CD4-positive, alpha-beta T cell treated with Interleukin-6 for 4 hours (primary cell): ENCODE measurements around the gene SLC39A11.

ENCODE experiments used
- DNase-seq: peaks from one replicate; pipeline ENCODE4 v3.0.0-alpha.2; 2020; ENCODE audit warnings: mixed read lengths

SLC39A11 gene

DNA sequence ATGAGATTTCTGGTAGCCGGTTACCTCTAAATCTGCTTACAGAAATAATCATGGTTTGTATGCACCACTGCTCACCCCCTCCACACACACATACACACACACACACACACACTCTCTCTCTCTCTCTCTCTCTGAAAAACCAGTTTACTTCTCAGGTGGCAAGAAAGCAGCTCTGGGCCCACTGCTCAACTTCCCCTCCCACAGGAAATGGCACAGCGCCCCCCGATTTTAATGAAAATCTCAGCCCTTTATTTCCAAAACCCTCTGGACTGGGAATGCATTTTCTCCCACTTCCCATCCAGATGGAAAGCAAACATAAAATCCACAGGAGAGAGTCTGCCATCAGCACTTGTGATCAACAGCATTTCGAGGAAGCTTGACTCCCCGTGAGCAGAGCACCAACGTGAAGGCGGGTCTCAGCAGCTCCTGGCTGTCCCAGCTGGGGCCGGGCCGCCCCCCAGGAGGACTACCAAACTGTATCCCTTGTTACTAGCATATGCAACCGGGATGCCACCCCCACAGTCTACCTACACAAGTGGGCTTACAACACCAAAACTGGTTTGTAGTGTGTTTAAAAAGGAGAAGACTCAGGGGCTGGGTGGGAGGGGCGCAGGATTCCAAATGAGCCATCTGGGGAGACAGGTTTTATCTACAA, 121.1 kb downstream of the SLC39A11 start:
- no peak for DNase-seq

DNA sequence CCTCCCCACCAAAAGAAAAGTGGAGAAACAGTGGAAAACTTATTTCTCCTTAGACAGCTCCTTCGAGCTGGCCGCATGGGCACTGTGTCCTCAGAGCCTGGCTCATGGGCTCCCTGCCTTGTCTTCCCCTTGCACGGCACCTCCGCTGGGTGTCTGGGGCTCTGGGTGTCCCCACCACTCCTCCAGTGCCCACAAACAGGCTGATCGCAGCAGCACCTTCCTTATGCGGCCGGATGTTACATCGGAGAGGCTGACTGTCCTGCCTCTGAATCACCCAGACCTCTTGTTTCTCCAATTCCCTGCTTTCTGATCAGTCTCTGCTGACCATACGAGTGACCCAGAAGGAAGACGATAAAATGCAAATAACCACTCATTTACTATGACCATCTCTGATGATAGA, 121.7 kb downstream of the SLC39A11 start:
- DNase-seq = no peak

DNA sequence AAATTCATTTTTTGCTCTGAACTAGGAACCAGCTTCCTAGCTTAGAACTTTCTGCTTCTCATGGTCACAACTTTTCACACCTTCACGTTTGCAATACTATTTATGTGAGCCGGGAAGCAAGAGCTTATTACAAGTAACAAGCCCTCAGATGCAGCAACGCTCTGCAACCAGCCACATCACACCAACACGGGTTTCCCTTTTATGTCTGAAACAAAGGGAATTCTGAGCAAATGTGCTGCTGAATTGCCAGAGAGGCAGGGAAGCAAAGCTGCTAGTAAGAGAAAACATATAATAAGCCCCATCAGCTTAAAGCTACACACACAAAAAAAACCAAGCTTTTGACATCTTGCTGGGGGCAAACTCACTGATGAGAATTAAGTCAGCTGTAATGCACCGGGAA, 122.2 kb downstream of the SLC39A11 start:
- DNase-seq = no peak

DNA sequence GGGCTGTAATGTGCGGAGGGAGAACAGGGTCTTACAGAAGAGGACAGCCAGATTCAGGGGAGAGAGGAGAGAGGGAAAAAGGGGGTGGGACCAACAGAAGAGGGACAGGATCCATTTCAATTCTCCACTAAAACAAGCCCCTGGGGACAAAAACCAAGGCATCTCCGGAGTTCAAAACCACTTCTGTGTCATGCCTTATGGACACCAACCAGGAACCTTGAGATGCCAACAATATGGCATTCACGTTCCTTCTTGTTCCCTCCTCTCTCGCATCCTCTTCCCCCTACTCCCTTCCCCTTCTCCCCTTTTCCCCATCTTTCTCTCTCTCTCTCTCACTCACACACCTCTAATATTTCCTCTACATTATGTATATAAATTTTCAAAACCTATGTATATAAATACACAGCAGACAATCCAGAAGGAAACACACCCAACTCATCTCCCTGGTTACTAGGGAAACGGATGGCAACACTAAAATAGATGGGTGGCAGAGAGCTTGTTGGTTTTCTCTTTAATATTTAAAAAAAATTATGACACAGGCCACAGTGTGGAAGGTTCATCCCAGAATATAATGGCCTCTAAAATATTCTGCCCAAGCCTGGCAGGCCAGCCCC, 123.1 kb downstream of the SLC39A11 start:
- DNase-seq = no peak

DNA sequence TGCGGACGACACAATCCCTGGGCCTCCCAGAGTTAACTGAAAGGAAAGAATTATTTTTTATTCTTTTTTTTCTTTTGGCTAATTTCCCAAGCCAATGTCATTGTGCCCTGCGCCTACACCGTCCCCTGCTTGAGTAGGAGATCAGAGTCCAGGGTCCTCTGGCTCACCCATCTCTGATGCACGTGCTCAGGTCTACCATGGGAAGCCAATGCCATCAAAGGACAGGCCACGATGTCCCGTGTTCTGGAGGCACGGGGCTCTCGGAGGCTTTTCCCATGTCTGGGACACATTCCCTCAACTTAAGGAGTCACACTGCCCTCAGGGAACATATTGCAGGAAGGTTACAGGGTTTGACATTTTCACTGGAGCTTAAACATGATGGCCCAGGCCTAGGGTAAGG, 123.7 kb downstream of the SLC39A11 start:
- DNase-seq = no peak

DNA sequence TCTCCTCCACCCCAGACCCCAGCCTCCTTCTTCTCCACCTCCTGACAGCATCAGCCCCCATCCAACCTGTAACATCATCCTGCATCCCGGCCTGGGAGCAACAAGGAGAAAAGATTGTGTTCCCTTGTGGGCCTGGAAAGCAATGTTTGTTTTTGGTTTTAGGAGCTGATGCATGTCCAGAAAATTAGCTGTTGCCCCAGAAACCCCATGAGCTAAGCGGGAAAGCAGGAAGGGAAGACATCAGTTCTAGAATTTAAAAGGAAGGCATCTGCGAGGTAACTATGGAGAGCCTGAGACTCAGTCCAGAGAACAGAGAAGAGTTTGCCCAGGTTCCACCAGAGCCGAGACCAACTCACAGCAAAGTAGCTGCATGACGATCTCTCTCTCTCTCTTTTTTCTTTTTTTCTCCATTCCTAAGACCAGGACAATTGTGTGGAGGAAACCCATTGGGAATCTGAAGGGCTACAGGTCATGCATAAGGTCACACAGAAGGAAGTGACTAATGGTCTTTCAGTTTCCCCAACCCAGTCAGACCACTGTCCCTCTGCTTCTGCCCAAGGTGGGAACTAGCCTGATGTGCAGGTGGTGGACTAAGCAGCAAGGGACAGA, 124.4 kb downstream of the SLC39A11 start:
- DNase-seq = no peak

DNA sequence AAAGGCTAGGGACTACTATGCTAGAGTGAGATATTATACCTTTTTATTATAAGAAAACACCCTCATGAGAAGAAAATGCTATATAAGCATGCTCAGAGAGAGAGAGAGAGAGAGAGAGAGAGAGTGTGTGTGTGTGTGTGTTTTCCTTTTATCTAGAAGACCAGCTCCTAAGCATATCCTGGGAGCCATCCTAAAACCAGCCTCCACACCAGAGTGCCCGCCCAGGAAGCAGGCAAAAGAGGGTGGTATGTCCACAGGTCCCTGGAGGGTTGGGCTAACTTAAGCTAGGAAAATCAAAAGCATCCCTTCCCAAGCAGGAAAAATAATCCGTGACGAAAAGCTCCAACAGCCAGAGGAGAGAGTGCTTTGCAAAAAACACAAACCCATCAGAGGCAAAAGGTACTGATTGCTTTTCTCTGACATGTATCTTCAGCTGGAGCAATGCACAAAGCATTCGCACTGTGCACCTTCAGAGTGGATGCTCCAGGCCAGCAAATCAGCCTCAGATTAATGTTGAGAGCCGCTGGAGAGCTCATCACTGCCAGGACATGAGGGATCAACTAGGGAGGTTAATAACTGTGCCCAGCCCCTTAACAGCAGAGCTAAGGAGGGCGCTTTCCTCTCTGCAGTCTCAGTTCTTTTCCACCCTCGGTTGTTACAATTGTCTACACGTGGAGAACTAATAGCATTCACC, 125.1 kb downstream of the SLC39A11 start:
- no peak for DNase-seq

DNA sequence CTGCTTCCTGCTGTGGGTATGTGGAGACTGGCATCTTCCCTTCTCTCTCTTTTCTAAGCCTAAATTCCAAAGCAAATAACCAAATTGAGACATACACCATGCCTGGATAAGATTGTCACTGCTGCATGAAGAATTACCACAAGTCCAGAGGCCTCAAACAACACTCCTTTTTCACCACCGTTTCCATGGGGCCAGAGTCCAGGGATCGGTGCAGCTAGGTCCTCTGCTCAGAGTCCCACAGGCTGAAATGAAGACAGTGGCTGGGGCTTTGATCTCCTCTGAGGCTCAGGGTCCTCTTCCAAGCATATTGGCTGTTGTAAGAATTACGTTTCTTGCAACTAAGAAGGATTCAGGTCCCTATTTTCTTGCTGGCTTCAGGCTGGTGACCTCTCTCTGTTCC, 130.4 kb downstream of the SLC39A11 start:
- DNase-seq = no peak

DNA sequence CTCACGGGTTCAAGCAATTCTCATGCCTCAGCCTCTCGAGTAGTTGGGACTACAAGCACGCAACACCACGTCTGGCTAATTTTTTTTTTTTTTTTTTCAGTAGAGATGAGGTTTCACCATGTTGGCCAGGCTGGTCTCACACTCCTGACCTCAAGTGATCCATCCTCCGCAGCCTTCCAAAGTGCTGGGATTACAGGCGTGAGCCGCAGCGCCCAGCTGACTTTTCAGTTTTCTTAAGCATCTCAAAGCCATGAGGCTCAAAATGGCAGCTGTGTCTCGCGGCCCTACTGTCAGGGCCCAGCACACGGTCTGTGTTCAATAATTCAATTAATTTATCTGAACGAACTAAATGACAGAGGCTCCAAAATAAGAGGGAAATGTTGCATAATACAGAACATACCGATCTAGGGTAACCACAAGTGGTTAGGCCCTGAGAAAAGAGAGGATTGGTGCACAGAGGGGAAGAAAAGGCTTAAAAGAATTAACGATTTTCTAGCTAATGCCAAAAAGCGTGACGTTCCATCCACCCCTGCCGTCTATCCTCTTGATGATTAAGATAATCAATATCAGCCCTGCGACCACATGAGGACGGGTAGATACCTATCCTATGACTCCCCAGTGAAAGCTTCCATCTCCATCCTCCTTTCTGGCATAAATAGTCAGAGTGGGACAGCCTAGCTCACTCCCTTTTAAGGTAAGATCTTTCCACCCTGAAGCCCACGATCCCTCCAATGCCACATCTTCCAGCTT, 136.9 kb downstream of the SLC39A11 start:
- DNase-seq = no peak

DNA sequence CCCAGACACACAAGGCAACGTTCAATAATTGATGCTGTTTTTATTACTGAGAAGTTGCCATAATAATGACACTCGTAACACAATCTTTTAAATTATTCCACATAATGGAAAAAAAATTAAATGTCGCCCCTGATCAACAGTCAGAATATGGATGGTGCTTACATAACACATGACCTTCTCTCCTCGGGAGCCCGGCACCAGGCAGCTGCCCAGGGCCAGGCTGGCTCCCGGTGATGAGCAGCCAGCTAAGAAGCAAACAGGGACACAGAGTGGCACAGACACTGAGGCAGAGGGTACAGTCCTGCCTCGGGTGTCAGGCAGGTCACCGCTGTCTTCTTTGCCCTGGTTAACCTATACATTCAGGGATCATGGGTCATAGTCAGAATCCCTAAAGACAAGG, 137.9 kb downstream of the SLC39A11 start:
- DNase-seq = no peak

DNA sequence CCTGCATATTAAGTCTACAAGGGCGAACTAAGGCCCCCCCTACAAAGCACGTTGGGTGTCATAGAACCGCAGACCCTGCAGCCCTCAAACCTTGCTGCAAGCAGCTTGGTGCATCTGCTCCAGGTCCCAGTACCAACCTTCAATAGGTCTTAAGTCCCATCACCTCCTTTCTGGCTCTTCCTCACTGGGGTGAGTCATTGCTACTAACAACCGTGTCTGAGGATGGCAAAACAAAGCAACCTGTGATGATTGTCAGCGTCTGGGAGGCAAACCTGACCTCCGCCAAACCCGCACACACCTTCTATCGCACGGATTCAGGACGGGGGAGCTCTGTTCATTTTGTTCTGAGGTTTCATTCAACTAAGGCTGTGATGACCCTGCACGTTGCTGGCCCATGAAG, 138.9 kb downstream of the SLC39A11 start:
- no peak for DNase-seq

DNA sequence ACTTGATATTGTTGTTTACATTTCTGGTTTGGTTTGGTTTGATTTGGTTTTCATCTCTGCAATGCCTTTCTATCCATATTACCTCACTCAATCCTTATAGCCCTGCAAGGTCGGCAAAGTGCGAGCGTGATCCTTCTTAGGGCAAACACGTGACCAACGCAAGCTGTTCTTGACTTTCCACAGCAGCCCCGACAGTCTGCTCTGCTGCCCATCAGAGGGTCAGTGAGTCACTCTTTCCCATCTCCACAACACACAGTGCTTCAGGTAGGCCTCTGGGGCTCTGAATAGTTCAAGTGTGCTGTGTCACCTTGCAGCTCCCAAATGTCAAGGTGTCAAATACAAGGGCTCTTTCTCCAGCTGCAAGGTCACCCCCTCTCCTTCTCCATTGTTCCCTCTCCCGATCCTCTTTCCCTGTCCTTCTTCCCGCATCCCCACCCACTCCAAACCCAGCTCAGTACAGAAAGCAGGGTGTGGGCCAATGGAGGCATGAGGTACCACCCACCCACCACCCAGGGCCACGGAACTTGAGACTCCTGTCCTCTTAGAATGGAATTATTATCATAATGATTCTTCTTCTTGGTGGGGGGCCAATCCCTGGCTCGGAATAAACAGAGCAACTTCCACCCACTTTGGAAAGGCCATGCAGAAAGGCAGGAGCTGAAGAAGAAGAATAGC, 139.7 kb downstream of the SLC39A11 start:
- DNase-seq = no peak

DNA sequence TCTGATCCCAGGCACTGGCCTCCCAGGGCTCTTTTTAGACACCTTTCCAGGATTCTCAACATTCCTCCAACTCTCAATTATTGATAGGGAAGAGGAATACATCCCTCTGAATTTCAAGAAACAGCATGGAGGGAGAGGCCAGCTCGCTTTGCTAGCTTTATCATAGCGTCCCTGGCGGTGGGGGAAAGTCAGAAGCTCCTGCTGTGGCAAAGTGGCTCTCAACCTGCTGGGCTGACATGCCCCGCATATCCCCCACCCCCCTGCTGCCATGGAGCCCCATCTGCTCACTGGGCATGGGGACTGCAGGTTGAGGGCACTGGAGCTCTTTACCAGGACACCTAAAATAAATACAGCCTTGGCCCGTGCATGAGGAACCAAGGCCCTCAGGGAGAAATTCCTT, 140.3 kb downstream of the SLC39A11 start:
- no peak for DNase-seq

DNA sequence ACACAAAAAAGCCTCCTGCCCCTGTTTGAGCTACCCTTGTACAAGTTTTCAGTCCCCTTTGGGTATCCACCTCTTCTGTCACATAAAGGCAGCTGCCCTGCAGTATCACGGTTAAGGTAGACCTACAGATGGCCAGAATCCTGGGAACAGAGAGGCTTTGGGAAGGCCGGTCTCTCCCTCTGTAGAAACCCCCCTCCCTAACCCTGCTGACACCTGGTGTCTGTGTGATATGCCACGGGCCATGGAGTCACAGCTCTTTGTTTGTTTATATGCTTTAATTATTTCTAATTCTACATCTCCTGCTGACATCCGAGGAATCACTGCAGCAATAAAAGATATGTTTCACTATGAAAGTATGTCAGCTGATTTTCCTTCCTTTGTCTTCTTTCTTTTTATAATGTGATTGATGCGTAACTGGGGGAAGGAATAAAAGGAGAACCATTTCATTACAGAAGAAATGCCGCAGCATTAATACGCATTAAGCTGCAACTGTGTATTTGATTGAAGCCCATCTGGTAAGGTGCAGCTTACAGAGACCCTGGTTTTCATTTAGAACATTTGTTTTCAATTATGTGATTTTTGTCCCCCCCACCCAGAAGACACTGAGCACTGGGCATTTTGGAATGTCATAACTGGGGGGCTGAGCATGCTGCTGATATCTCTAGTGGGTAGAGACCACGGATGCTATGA, 142.1 kb downstream of the SLC39A11 start:
- no peak for DNase-seq

DNA sequence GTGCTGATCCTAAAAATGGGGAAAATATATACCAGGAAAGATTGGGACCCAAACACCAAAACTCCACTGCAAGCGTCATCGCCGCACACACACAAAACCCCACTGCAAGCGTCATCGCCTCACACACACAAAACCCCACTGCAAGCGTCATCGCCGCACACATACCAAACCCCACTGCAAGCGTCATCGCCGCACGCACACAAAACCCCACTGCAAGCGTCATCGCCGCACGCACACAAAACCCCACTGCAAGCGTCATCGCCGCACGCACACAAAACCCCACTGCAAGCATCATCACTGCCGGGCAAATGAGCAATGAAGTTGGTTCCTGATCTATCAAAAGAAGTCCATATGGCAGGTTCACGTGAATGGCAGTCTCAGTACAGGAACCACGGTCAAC, 144.4 kb downstream of the SLC39A11 start:
- DNase-seq = no peak

DNA sequence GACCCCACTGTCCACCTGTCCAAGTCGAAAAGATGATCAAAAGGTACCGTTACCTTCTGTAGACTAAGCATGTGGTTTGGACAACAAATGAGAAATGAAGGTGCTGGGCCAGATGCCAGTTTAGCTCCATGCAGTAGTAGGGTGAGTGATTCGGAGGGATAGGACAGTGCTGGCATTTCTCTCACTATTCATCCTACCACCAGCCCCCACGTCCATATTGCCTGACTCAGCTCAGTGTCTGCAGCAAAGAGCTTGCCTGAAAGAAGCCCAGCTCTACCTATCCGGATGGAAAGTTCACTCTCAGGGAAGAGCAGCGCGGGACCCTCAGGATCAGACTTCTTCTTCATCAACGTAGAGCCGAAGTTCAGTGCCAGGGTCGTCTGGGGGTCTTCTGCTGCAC, 145.0 kb downstream of the SLC39A11 start:
- no peak for DNase-seq

DNA sequence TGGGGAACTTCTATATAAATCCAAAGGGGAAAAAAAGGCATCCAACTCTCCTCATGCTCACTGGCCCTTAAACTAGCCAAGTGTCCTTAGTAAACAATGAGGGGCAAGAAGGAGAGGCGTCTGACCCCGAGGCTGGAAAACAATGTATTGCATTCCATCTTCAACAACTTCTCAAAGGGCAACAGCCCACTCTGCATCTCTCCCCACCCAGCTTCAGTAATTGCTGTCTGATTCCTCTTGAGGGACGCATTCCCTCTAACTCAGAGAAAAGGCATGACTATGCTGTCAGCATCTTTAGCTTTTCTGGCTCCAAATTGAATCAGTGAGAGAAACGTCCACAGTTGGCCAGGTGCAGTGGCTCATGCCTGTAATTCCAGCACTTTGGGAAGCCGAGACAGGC, 145.8 kb downstream of the SLC39A11 start:
- no peak for DNase-seq

DNA sequence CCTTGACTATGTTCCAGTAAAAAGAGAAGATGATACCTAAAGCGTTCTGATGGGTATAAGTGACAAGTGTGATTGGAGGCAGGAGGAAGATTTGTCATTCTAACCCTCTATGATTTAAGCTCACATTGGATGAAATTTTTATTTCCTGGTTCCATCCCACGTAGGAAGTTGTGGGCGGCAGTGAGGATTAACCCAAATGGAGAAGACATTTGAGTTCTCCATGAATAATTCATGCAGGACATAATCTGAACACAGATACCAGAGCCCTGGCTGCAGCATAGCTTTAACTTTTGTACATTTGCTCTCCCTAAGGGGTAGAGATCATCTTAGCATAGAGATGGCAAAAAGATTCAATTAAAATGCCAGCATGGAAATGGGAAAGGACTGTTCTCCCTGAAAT, 146.3 kb downstream of the SLC39A11 start:
- DNase-seq = no peak

DNA sequence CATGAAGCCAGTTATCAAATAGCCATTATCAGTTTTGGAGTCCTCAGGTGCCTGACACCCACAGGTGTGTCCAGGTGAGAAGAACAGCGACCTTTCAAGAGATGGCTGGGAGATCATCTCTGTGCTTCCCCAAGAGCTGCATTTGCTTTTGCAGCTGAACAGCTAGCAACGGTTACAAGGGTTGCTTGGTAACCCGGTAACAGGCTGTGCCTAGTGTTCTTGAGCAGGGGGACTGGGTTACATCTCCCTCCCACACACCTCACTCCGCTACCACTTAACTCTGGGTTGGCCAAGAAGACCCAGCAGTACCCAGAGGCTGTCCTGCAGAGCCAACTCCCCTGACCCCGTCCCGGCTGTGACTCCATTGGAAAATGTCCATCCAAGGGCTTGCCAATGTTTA, 147.0 kb downstream of the SLC39A11 start:
- DNase-seq = no peak

DNA sequence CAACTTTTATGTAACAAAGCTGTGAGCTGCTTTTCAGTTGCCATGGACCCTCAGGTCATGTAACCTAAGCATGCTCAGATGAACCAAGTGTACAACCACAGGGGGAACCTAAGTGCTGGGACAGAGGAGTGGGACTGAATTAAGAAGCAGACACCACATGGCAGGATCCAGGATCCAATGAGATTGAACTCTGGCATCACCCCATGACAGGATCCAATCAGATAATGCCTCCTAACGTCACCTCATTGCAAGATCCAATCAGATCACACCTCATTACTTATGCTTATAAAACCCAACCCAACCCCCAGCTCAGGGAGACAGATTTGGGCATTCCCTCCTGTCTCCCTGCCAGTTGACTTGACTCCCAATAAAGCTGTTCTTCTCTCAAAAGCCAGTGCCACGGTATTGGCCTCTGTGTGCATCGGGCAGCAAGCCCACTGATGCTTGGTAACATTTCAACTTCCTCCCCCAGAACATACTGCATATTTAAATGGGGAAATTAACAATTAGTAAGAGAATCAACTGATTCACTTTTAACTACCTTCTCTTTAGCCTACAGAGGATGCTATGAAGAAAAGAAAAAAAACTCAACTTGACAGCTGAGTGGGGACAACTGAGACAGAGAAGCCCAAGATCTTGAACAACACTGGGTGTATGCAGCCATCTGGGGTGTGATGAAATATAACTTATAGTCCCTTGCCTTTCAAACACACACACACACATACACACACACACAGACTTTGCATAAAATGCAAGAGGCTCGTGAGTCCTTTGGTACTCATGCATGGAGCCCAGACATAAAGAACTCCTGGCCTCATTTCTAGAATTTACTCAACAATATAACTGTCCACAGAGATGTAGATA, 148.4 kb downstream of the SLC39A11 start:
- DNase-seq = no peak

DNA sequence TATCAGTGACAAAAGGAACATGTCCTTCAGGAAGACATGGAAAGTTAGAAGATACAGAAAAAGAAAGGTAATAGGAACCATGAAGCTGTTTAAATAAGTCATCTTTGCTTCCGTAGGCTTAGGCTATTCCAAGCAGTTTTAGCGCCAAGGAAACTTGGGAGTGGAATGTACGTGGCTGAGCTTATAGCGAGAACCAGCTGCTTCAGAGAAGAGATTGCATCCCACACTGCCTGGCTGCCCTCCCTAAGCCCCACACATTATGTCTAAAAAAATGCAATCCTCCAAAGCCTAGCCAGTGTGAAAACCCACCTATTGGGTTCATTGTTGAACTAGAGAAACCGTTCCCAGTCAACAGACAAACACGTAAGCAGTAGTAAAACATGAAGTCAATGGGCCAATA, 149.9 kb downstream of the SLC39A11 start:
- no peak for DNase-seq
